Stimulated activated CD8-positive, alpha-beta memory T cell treated with anti-CD3 and anti-CD28 coated beads, Interleukin-7, amount 100 ng/mL, for 4 hours (primary cell): Measurements from ENCODE around the gene INO80.

Experiments used
- DNase-seq, 2 donors: peaks; one replicate each; pipeline ENCODE4 v3.0.0-alpha.2; 2020; ENCODE audit warnings: low read depth in 2 of 2

The INO80 gene

DNA sequence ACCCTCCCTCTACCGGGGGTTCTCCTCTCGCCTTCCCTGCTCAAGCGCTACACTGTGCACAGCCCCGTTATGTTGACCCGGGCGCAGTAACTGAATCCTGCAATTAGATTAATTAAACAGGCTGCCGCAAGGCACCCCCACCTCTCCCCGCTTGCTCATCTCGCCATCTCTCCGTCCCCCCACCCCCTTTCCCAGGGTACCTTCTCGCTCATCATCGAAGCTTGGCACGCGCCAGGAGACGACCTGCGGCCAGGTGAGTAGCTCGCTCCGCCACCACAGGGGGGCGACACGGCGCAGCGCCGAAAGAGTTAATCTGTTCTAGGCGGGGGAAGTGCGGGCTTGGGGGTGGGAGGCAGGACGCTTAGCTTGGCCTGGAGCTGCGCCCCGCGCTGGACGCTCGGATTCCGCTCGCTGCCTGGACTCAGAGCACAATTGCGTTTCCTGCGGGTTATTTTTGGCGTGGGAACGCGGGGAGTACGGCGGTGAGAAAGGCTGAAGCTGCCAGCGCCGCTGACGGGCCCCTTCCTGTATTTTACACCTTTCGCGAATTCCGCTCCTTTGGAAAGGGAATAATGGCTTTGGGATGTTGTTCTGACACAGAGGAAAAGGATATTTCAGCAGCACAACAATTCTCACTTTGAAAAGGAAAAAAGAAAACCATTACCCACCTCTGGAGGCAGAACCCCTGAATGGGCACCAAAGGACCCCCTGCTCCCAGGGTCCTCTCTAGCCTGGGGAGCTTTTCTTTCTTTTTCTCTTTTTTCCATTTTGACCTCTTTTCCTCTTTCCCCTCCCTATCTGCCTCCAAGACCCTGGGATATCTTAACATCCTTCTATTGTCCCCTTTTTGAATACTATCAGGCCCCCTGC lies 185.4 kb downstream of the INO80 start:
- peak in 1 of 2 donors; percentile 37 for DNase-seq

DNA sequence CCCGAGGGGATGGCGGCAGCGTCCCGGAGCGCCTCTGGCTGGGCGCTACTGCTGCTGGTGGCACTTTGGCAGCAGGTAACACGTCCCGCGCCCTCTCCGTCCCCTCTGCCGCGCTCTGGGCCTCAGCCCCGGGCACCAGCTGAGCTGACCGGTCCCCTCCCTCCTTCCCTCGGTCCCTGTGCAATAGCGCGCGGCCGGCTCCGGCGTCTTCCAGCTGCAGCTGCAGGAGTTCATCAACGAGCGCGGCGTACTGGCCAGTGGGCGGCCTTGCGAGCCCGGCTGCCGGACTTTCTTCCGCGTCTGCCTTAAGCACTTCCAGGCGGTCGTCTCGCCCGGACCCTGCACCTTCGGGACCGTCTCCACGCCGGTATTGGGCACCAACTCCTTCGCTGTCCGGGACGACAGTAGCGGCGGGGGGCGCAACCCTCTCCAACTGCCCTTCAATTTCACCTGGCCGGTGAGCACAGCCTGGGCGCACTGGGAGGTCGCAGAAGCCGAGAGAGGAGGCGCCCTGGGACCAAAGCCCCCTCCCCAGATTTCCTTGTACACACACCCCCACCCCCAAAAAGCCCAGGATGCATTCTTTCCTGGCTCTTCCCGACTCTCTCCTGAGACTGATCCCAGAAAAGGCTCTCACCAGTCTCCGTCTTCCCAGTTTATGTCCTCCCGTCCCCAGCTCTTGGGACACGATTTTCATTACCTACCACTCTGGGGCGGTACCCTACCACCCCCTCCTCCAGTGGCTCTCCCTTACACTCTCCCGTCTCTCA lies 186.2 kb downstream of the INO80 start:
- no peak for DNase-seq
